Endothelial cell of umbilical vein (primary cell): ENCODE results near the gene NF1. TPM values are rescaled to one million over a fixed set of nuclear protein-coding genes. Genes with fewer than 3 reads are reported as not detected.

Source experiments
- BruUV-seq: library from RNA; stranded (reverse); fragments of 400-500 nt; replicated peaks from 2 replicates; lab custom pipeline; 2021; lab: Mats Ljungman, UMichigan
- CTCF ChIA-PET: fragments of 300-600, 350-600 bp; sonication (Branson Sonifier 250); formaldehyde crosslinking; loops from one replicate; lab custom pipeline; 2021; ENCODE audit warnings: antibody characterized with exemption, inconsistent platforms; lab: Charles Lee
- POLR2A ChIA-PET: fragments of 300-600, 350-600 bp; sonication (Branson Sonifier 250); formaldehyde crosslinking; loops from one replicate; lab custom pipeline; 2021; ENCODE audit warnings: antibody characterized with exemption, inconsistent platforms; lab: Charles Lee
- DNase-seq: peaks from one replicate; pipeline ENCODE4 v3.0.0-alpha.2; 2011; ENCODE audit warnings: low read depth, low spot score
- FAIRE-seq: peaks from 2 replicates; lab custom pipeline; 2011; peaks lifted over from hg19 to GRCh38; lab: Jason Lieb, UNC
- H2AFZ ChIP-seq: 2 replicates; pipeline ENCODE4 v1.6.0; 2012; ENCODE audit warnings: low read depth, low read length, control low read depth, inconsistent platforms
- H3K27ac ChIP-seq: 2 replicates; pipeline ENCODE4 v1.5.1; 2011; ENCODE audit warnings: low read depth, mild to moderate bottlenecking, control low read depth, low read length, moderate library complexity; ENCODE audit not compliant: insufficient read depth
- H3K27me3 ChIP-seq, 2 experiments: 2 replicates each; pipeline versions ENCODE4 v1.6.0 to v1.6.1; 2011; ENCODE audit warnings: low read length in 2 of 2, mixed read lengths in 1 of 2; ENCODE audit not compliant: control insufficient read depth in 2 of 2, insufficient read depth in 2 of 2
- H3K36me3 ChIP-seq, 2 experiments: 2 replicates in 1 of 2; 3 replicates in 1 of 2; pipeline ENCODE4 v1.5.1; 2011; ENCODE audit warnings: low read length in 2 of 2, mild to moderate bottlenecking in 1 of 2, moderate library complexity in 1 of 2; ENCODE audit not compliant: control insufficient read depth in 2 of 2, insufficient read depth in 2 of 2; ENCODE audit errors: extremely low read depth in 1 of 2
- H3K4me1 ChIP-seq: 3 replicates; pipeline ENCODE4 v1.5.1; 2011; ENCODE audit warnings: mild to moderate bottlenecking, low read length; ENCODE audit not compliant: control insufficient read depth, insufficient read depth; ENCODE audit errors: extremely low read depth
- H3K4me2 ChIP-seq: 2 replicates; pipeline ENCODE4 v1.6.1; 2011; ENCODE audit warnings: low read length, control low read depth, mixed read lengths; ENCODE audit not compliant: insufficient read depth
- H3K4me3 ChIP-seq, 3 experiments: fragments of 200-600 bp in 1 of 3; sonication (generic), shearing (Covaris generic) in 1 of 3; replicated peaks in 1 of 3; 2 replicates each; pipeline ENCODE4 v1.5.1; 2011 to 2016; ENCODE audit warnings: control low read depth in 3 of 3, low read length in 3 of 3, mild to moderate bottlenecking in 2 of 3, inconsistent platforms in 1 of 3, low read depth in 1 of 3, moderate library complexity in 1 of 3; ENCODE audit not compliant: insufficient read depth in 1 of 3
- H3K79me2 ChIP-seq: 2 replicates; pipeline ENCODE4 v1.6.0; 2012; ENCODE audit warnings: low read length, inconsistent platforms; ENCODE audit not compliant: control insufficient read depth, insufficient read depth
- H3K9ac ChIP-seq: replicated peaks from 2 replicates; pipeline ENCODE3; 2011; ENCODE audit warnings: low read length, control low read depth; ENCODE audit not compliant: insufficient read depth; ENCODE audit errors: extremely low read depth
- H3K9me1 ChIP-seq: replicated peaks from 3 replicates; pipeline ENCODE4 v1.6.0; 2011; ENCODE audit warnings: mild to moderate bottlenecking, low read length; ENCODE audit not compliant: control insufficient read depth, insufficient read depth; ENCODE audit errors: extremely low read depth
- H3K9me3 ChIP-seq: replicated peaks from 2 replicates; pipeline ENCODE4 v1.5.1; 2012; ENCODE audit warnings: low read length, inconsistent platforms; ENCODE audit not compliant: control insufficient read depth, insufficient read depth
- H4K20me1 ChIP-seq: replicated peaks from 2 replicates; pipeline ENCODE3; 2011; ENCODE audit warnings: mild to moderate bottlenecking, low read length; ENCODE audit not compliant: control insufficient read depth, insufficient read depth; ENCODE audit errors: extremely low read depth
- CTCF ChIP-seq, 2 donors: IDR thresholded peaks; 1 replicate in 1 of 2; 2 replicates in 1 of 2; pipeline ENCODE4 v1.5.1; 2011; ENCODE audit warnings: low read length in 2 of 2, mild to moderate bottlenecking in 2 of 2, moderate library complexity in 2 of 2, control low read depth in 1 of 2, inconsistent platforms in 1 of 2, low read depth in 1 of 2; ENCODE audit not compliant: insufficient read depth in 1 of 2; ENCODE audit errors: extremely low read depth in 1 of 2
- EZH2 ChIP-seq: IDR thresholded peaks from 2 replicates; pipeline ENCODE4 v1.6.1; 2012; ENCODE audit warnings: borderline replicate concordance, low read depth, mild to moderate bottlenecking, moderate library complexity, low read length, inconsistent platforms; ENCODE audit not compliant: severe bottlenecking
- FOS ChIP-seq: IDR thresholded peaks from 2 replicates; pipeline ENCODE4 v1.6.1; 2011; ENCODE audit warnings: mild to moderate bottlenecking, low read length, moderate library complexity, borderline replicate concordance; ENCODE audit not compliant: insufficient read depth
- GATA2 ChIP-seq: IDR thresholded peaks from 2 replicates; pipeline ENCODE4 v1.7.0; 2011; ENCODE audit warnings: low read depth, mild to moderate bottlenecking, moderate library complexity, mixed read lengths, low read length; ENCODE audit not compliant: insufficient read length, insufficient read depth
- JUN ChIP-seq: IDR thresholded peaks from 2 replicates; pipeline ENCODE4 v1.6.1; 2011; ENCODE audit warnings: borderline replicate concordance, low read depth; ENCODE audit not compliant: insufficient read length, insufficient read depth
- MAX ChIP-seq: IDR thresholded peaks from 2 replicates; pipeline ENCODE4 v1.6.1; 2011; ENCODE audit not compliant: insufficient read depth, insufficient read length
- MYC ChIP-seq: IDR thresholded peaks from one replicate; pipeline ENCODE4 v1.6.1; 2011; ENCODE audit warnings: mild to moderate bottlenecking, low read depth, low read length
- POLR2A ChIP-seq: IDR thresholded peaks from 2 replicates; pipeline ENCODE4 v1.6.1; 2012; ENCODE audit warnings: low read depth, mild to moderate bottlenecking, control low read depth, low read length
- POLR2AphosphoS5 ChIP-seq: IDR thresholded peaks from 2 replicates; pipeline ENCODE4 v1.6.1; 2012; ENCODE audit warnings: low read depth, mild to moderate bottlenecking, control low read depth, low read length, moderate library complexity; ENCODE audit not compliant: insufficient read depth
- dilution Hi-C: fragments of 300-500 bp; cut with MboI; formaldehyde crosslinking; loops from one replicate; pipeline ENCODE4 v1.15.0; 2019; ENCODE audit warnings: low sequenced_read_pairs; ENCODE audit not compliant: extremely low pct_ligation_motif_present
- intact Hi-C: fragments of 100-400 bp; cut with micrococcal nuclease; formaldehyde crosslinking; loops from one replicate; pipeline ENCODE4 v1.10.0; 2022
- polyA plus RNA-seq, 4 experiments: library from polyadenylated mRNA; depleted of rRNA in 3 of 4; stranded (reverse) in 3 of 4; unstranded in 1 of 4; fragments of >200 nt; gene quantifications; 2 replicates each; pipeline versions ENCODE4 v1.2.1 to v1.2.3, GENCODE V29; 2011 to 2012; ENCODE audit warnings: missing spikeins in 1 of 4
- total RNA-seq: library from RNA; stranded (reverse); gene quantifications from 2 replicates; pipeline ENCODE4 v1.2.3, GENCODE V29; 2021

NF1 gene
- total and polyA plus RNA-seq, 2 donors (not counting 3 experiments of a cell fraction or from before 2014, with no cell fraction given), result 13.7 to 42.4 TPM

GRCh38 chr17:31357839-31358394 is 263.1 kb downstream of the NF1 start:
- CTCF ChIA-PET, result no interaction called here
- H3K9me3 ChIP-seq, result no peaks in the 10 kb centered on the region
- H3K4me3 ChIP-seq, result no peak overlapping the region
- no peak for FAIRE-seq
- H3K27ac ChIP-seq, result no peak overlapping the region
- intact Hi-C loops, result no loop called here
- dilution Hi-C loops, result no loop called here
- no peak overlapping the region for H3K9ac ChIP-seq
- no peak overlapping the region for H3K4me2 ChIP-seq
- no peaks in the 10 kb centered on the region for H3K27me3 ChIP-seq
- TF ChIP-seq POLR2A, result no peak
- no peak for TF ChIP-seq MYC
- peaks cover 0 to 8% of the 10 kb centered on the region in 2 experiments for H3K36me3 ChIP-seq
- H3K79me2 ChIP-seq, result no peaks in the 10 kb centered on the region
- H4K20me1 ChIP-seq, result no peaks in the 10 kb centered on the region
- no peak for DNase-seq
- no peaks in the 10 kb centered on the region for H3K4me1 ChIP-seq
- no TSS peak for BruUV-seq
- POLR2A ChIA-PET, result no interaction called here
- no peaks in the 10 kb centered on the region for H3K9me1 ChIP-seq
- no peak overlapping the region for H2AFZ ChIP-seq

GRCh38 chr17:31364012-31364411 is 269.2 kb downstream of the NF1 start:
- BruUV-seq, result no TSS peak
- TF ChIP-seq POLR2A (no peak), GATA2 (no peak), POLR2AphosphoS5 (no peak), MAX (no peak), JUN (no peak), EZH2 (no peak), MYC (no peak), FOS (no peak), CTCF (IDR thresholded peaks at IDR 0.05; ENCODE audit: extremely low read depth in 1 of 2, insufficient read depth in 1 of 2, low read depth in 1 of 2, low read length in 2 of 2) (no peak)
- Histone ChIP-seq H2AFZ (no peak overlapping the region), H3K4me1 (no peaks in the 10 kb centered on the region), H3K27me3 (no peaks in the 10 kb centered on the region), H3K9ac (no peak overlapping the region), H3K9me1 (no peaks in the 10 kb centered on the region), H3K79me2 (no peaks in the 10 kb centered on the region), H3K36me3 (peaks cover 0 to 5% of the 10 kb centered on the region in 2 experiments), H3K27ac (no peak overlapping the region), H3K9me3 (no peaks in the 10 kb centered on the region), H3K4me2 (no peak overlapping the region), H4K20me1 (no peaks in the 10 kb centered on the region), H3K4me3 (no peak overlapping the region)
- FAIRE-seq (peak; percentile 35), DNase-seq (no peak)
- dilution Hi-C loops, result no loop called here
- CTCF ChIA-PET, result no interaction called here
- intact Hi-C loops, result no loop called here
- POLR2A ChIA-PET, result no interaction called here
